H1 (cell line): ENCODE data around the gene NCF4. TPM values are rescaled to one million over a fixed set of nuclear protein-coding genes. Genes with fewer than 3 reads are reported as not detected.

Source experiments
- CEBPB ChIP-seq: IDR thresholded peaks from 2 replicates; pipeline ENCODE4 v1.6.1; 2012; ENCODE audit warnings: low read depth, low read length
- JUND ChIP-seq: IDR thresholded peaks from 2 replicates; pipeline ENCODE4 v1.6.1; 2011; ENCODE audit warnings: mild to moderate bottlenecking, improper control_type of control experiment, low read length
- RNF2 ChIP-seq: fragments of 200-900, 300-1000 bp; sonication (generic); IDR thresholded peaks from 2 replicates; pipeline ENCODE4 v1.7.1; 2016; ENCODE audit warnings: borderline replicate concordance, low read depth, mild to moderate bottlenecking, antibody characterized with exemption, low read length; ENCODE audit not compliant: poor library complexity, severe bottlenecking; ENCODE audit errors: missing control alignments
- SP1 ChIP-seq: IDR thresholded peaks from 2 replicates; pipeline ENCODE4 v1.6.1; 2011; ENCODE audit warnings: low read depth, low read length
- YY1 ChIP-seq: IDR thresholded peaks from 2 replicates; pipeline ENCODE4 v1.6.1; 2011; ENCODE audit warnings: low read depth, mild to moderate bottlenecking, low read length
- polyA plus RNA-seq, 7 experiments: library from polyadenylated mRNA; depleted of rRNA in 3 of 7; stranded (reverse) in 5 of 7; unstranded in 2 of 7; fragments of >200 nt in 5 of 7; fragments of 200-250 nt in 2 of 7; gene quantifications; 1 replicate in 5 of 7; 2 replicates in 1 of 7; 4 replicates in 1 of 7; pipeline versions ENCODE4 v1.2.1 to v1.2.3, GENCODE V29; 2011 to 2013; ENCODE audit warnings: missing spikeins in 2 of 7, mixed read lengths in 2 of 7
- total RNA-seq: library from RNA; stranded (reverse); fragmentation: NEBNext Ultra II Directional; extraction: Animal tissue kit (Norgen Biotek cat#: 25700); gene quantifications from 2 replicates; pipeline ENCODE4 v1.2.1, GENCODE V29; 2021

The NCF4 gene
- total and polyA plus RNA-seq, 2 of the 8 experiments (the other 6 are each of a cell fraction or from before 2014, with no cell fraction given), result 0.20 TPM; not detected in 1

GRCh38 chr22:36853407-36854099 lies 7.3 kb upstream of the NCF4 start (continued):
- 0 out of 2 replicates have a peak, but pooled peaks have one; percentile 27 for TF ChIP-seq SP1
- TF ChIP-seq JUND, result 0 out of 2 replicates have a peak, but pooled peaks have one; percentile 48
- TF ChIP-seq RNF2, result no peak
- peak; percentile 93 for TF ChIP-seq YY1
- TF ChIP-seq CEBPB, result no peak
